CD4-positive, alpha-beta T cell treated with Interferon gamma for 1 hour (primary cell): ENCODE data around the gene TMC5.
A peak's percentile ranks its signal among the peaks of the same experiment; 100 is the strongest.

Source experiments
- DNase-seq: peaks from one replicate; pipeline ENCODE4 v3.0.0-alpha.2; 2020

The TMC5 gene

GRCh38 chr16:19468300-19468699 is 50.6 kb downstream of the TMC5 start:
- no peak for DNase-seq

GRCh38 chr16:19472482-19472881 is 54.8 kb downstream of the TMC5 start:
- no peak for DNase-seq

GRCh38 chr16:19474617-19475016 is 56.9 kb downstream of the TMC5 start:
- DNase-seq: no peak

GRCh38 chr16:19478505-19478904 is 60.8 kb downstream of the TMC5 start:
- no peak for DNase-seq

- no peak for DNase-seq
Measured at GRCh38 chr16:19479302-19479721, 61.6 kb downstream of the TMC5 start.

- no peak for DNase-seq
Measured at GRCh38 chr16:19481296-19481695, 63.6 kb downstream of the TMC5 start.

GRCh38 chr16:19481769-19482168 is 64.1 kb downstream of the TMC5 start:
- no peak for DNase-seq

GRCh38 chr16:19482291-19482690 is 64.6 kb downstream of the TMC5 start:
- DNase-seq: no peak

- no peak for DNase-seq
Measured at GRCh38 chr16:19484096-19484495, 66.4 kb downstream of the TMC5 start.

- no peak for DNase-seq
Measured at GRCh38 chr16:19485611-19486010, 67.9 kb downstream of the TMC5 start.

- no peak for DNase-seq
Measured at GRCh38 chr16:19486051-19486450, 68.4 kb downstream of the TMC5 start.

GRCh38 chr16:19486750-19487325 is 69.2 kb downstream of the TMC5 start:
- no peak for DNase-seq

GRCh38 chr16:19488213-19488640 is 70.5 kb downstream of the TMC5 start:
- no peak for DNase-seq

GRCh38 chr16:19490619-19491018 is 72.9 kb downstream of the TMC5 start:
- no peak for DNase-seq

GRCh38 chr16:19497176-19497575 is 79.5 kb downstream of the TMC5 start:
- no peak for DNase-seq

GRCh38 chr16:19499006-19499405 is 81.3 kb downstream of the TMC5 start:
- no peak for DNase-seq

- DNase-seq: no peak
Measured at GRCh38 chr16:19499481-19499880, 81.8 kb downstream of the TMC5 start.

- DNase-seq: peak; percentile 51
Measured at GRCh38 chr16:19502395-19503131, 84.9 kb downstream of the TMC5 start.

- DNase-seq: no peak
Measured at GRCh38 chr16:19503461-19504075, 85.9 kb downstream of the TMC5 start.

- no peak for DNase-seq
Measured at GRCh38 chr16:19505600-19506303, 88.1 kb downstream of the TMC5 start.

GRCh38 chr16:19506965-19507364 is 89.3 kb downstream of the TMC5 start:
- no peak for DNase-seq

GRCh38 chr16:19507867-19508266 is 90.2 kb downstream of the TMC5 start:
- DNase-seq: no peak

GRCh38 chr16:19512297-19512696 is 94.6 kb downstream of the TMC5 start:
- DNase-seq: no peak
